ENCODE measurements around the gene TENM3.

TENM3 gene

GRCh38 chr4:182470215-182470614 is 227.0 kb downstream of the TENM3 start:
- DNase-seq = no peak

GRCh38 chr4:182475539-182475938 is 232.3 kb downstream of the TENM3 start:
- no peak for DNase-seq

- peak; percentile 7 for DNase-seq
These were observed 235.3 kb downstream of the TENM3 start for GRCh38 chr4:182478475-182478874.

- no peak for DNase-seq
These were observed 240.5 kb downstream of the TENM3 start for GRCh38 chr4:182483685-182484084.

- no peak for DNase-seq
These were observed 243.7 kb downstream of the TENM3 start for GRCh38 chr4:182486881-182487280.

- no peak for DNase-seq
These were observed 245.7 kb downstream of the TENM3 start for GRCh38 chr4:182488896-182489295.

- DNase-seq = no peak
These were observed 246.4 kb downstream of the TENM3 start for GRCh38 chr4:182489607-182490006.

GRCh38 chr4:182491719-182492118 is 248.5 kb downstream of the TENM3 start:
- DNase-seq = no peak

- no peak for DNase-seq
These were observed 249.2 kb downstream of the TENM3 start for GRCh38 chr4:182492423-182492822.

GRCh38 chr4:182493377-182493776 is 250.2 kb downstream of the TENM3 start:
- DNase-seq = no peak

- no peak for DNase-seq
These were observed 250.9 kb downstream of the TENM3 start for GRCh38 chr4:182494103-182494502.

GRCh38 chr4:182495031-182495430 is 251.8 kb downstream of the TENM3 start:
- DNase-seq = no peak

- no peak for DNase-seq
These were observed 252.6 kb downstream of the TENM3 start for GRCh38 chr4:182495645-182496385.

GRCh38 chr4:182496408-182496807 is 253.2 kb downstream of the TENM3 start:
- no peak for DNase-seq

GRCh38 chr4:182502064-182502463 is 258.9 kb downstream of the TENM3 start:
- DNase-seq = no peak

GRCh38 chr4:182504463-182504862 is 261.3 kb downstream of the TENM3 start:
- no peak for DNase-seq

GRCh38 chr4:182507805-182508204 is 264.6 kb downstream of the TENM3 start:
- DNase-seq = no peak

GRCh38 chr4:182510836-182511235 is 267.6 kb downstream of the TENM3 start:
- DNase-seq = no peak

- no peak for DNase-seq
These were observed 270.5 kb downstream of the TENM3 start for GRCh38 chr4:182513587-182514291.

GRCh38 chr4:182518421-182518820 is 275.2 kb downstream of the TENM3 start:
- no peak for DNase-seq

- no peak for DNase-seq
These were observed 276.3 kb downstream of the TENM3 start for GRCh38 chr4:182519528-182519927.

- no peak for DNase-seq
These were observed 277.8 kb downstream of the TENM3 start for GRCh38 chr4:182521011-182521410.

- DNase-seq = no peak
These were observed 285.6 kb downstream of the TENM3 start for GRCh38 chr4:182528819-182529218.

GRCh38 chr4:182530451-182530850 is 287.2 kb downstream of the TENM3 start:
- DNase-seq = no peak

Measured in NCI-H2227 treated with DMSO at 0.1 percent for 48 hours (cell line).